Right lobe of liver (tissue), 6 donors: ENCODE results near the gene NKIRAS2. TPM values are rescaled to one million over a fixed set of nuclear protein-coding genes. Genes with fewer than 3 reads are reported as not detected.
A peak's percentile ranks its signal among the peaks of the same experiment; 100 is the strongest.

Experiments
- ATAC-seq, 4 donors: fragments of 200-7000 bp; cut with Tn5 transposase; one replicate each; pipeline ENCODE4 v1.9.1; 2020; ENCODE audit warnings: mild to moderate bottlenecking in 4 of 4, moderate library complexity in 4 of 4
- DNase-seq, 3 donors: peaks; one replicate each; pipeline ENCODE4 v3.0.0-alpha.2; 2020
- H3K27ac ChIP-seq, 3 donors: fragments of 200-600 bp; one replicate each; pipeline ENCODE4 v1.8.0; 2022
- H3K27me3 ChIP-seq, 2 donors: fragments of 200-600 bp; one replicate each; pipeline ENCODE4 v1.8.0; 2022
- H3K36me3 ChIP-seq, 4 donors: fragments of 200-600 bp; sonication (generic) in 1 of 4; one replicate each; pipeline versions ENCODE4 v1.5.1 to v1.8.0; 2017 to 2022; ENCODE audit warnings: control low read depth in 1 of 4
- H3K4me1 ChIP-seq, 4 donors: fragments of 200-600 bp; sonication (generic) in 1 of 4; one replicate each; pipeline versions ENCODE4 v1.5.1 to v1.8.0; 2017 to 2022; ENCODE audit warnings: control low read depth in 1 of 4
- H3K4me3 ChIP-seq, 3 donors: fragments of 200-600 bp; one replicate each; pipeline ENCODE4 v1.8.0; 2022
- H3K9me3 ChIP-seq, 4 donors: fragments of 200-600 bp; sonication (generic) in 1 of 4; one replicate each; pipeline versions ENCODE4 v1.5.1 to v1.8.0; 2017 to 2022; ENCODE audit warnings: control low read depth in 1 of 4
- POLR2A ChIP-seq: fragments of 450-650 bp; IDR thresholded peaks from one replicate; pipeline ENCODE4 v1.6.1; 2017; ENCODE audit warnings: antibody characterized with exemption, mild to moderate bottlenecking
- WGBS: methylation state at CpG from one replicate; pipeline ENCODE4 v1.1.6; 2018; ENCODE audit warnings: low coverage, low lambda C conversion rate; ENCODE audit not compliant: insufficient coverage; ENCODE audit errors: missing lambda C conversion rate; 5-methylcytosine and 5-hydroxymethylcytosine counted together
- intact Hi-C, 2 donors: fragments of 100-400 bp; cut with DNase I; formaldehyde crosslinking; loops; one replicate each; pipeline versions ENCODE4 v1.11.2 to v1.14.1; 2022
- total RNA-seq, 6 experiments: library from RNA; depleted of rRNA in 2 of 6; stranded (reverse); fragments of >200 nt in 2 of 6; fragmentation: NEBNext Ultra II Directional in 3 of 6; extraction: Animal tissue kit (Norgen Biotek cat#: 25700) in 3 of 6; gene quantifications; one replicate each; pipeline versions ENCODE4 v1.1.0 to v1.2.4, GENCODE V29; 2016 to 2023
- TF ChIP-seq, protein P1 (sequence below), 4 donors: fragments of 200-600 bp in 3 of 4; fragments of 450-650 bp in 1 of 4; IDR thresholded peaks; one replicate each; pipeline versions ENCODE4 v1.5.1 to v1.8.0; 2016 to 2022; ENCODE audit warnings: antibody characterized with exemption in 4 of 4, mild to moderate bottlenecking in 2 of 4
- donor health status: DM: no; HTN: yes; CAD: no.
- donor health status: DM: no; HTN: no; CAD: no.
- donor health status: DM: no; HTN: no; CAD: no.
- donor health status: DM: no; HTN: yes; CAD: no.
- donor health status: DM: no; HTN: yes; CAD: no.

Gene NKIRAS2
- total RNA-seq, 6 experiments from 2014 or later = 11.1 to 27.0 (median 12.3) TPM

- no peak for TF ChIP-seq POLR2A
- TF ChIP-seq, protein P1, sequence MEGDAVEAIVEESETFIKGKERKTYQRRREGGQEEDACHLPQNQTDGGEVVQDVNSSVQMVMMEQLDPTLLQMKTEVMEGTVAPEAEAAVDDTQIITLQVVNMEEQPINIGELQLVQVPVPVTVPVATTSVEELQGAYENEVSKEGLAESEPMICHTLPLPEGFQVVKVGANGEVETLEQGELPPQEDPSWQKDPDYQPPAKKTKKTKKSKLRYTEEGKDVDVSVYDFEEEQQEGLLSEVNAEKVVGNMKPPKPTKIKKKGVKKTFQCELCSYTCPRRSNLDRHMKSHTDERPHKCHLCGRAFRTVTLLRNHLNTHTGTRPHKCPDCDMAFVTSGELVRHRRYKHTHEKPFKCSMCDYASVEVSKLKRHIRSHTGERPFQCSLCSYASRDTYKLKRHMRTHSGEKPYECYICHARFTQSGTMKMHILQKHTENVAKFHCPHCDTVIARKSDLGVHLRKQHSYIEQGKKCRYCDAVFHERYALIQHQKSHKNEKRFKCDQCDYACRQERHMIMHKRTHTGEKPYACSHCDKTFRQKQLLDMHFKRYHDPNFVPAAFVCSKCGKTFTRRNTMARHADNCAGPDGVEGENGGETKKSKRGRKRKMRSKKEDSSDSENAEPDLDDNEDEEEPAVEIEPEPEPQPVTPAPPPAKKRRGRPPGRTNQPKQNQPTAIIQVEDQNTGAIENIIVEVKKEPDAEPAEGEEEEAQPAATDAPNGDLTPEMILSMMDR (IDR thresholded peaks at IDR 0.05) = no peak
- Histone ChIP-seq H3K4me1 (peaks cover 0 to 13% (median 5%) of the 10 kb centered on the region in 4 donors), H3K36me3 (peaks cover 16 to 69% (median 30%) of the 10 kb centered on the region in 4 donors), H3K27me3 (no peaks in the 10 kb centered on the region), H3K27ac (no peak overlapping the region), H3K9me3 (no peaks in the 10 kb centered on the region), H3K4me3 (no peak overlapping the region)
- ATAC-seq (no peak), DNase-seq (no peak)
- intact Hi-C loops = no loop called here
- 57% methylated on average over 2 of the region's 2 CpGs for WGBS
These were observed 21.4 kb upstream of the NKIRAS2 start for GRCh38 chr17:41998497-41998896.

GRCh38 chr17:42000413-42001133 lies 19.3 kb upstream of the NKIRAS2 start:
- no peak for TF ChIP-seq POLR2A
- TF ChIP-seq, protein P1 (IDR thresholded peaks at IDR 0.05) = no peak
- intact Hi-C loops = no loop called here
- Histone ChIP-seq H3K27ac (peak overlapping the region in 1 of 3 donors; percentile 5), H3K9me3 (no peaks in the 10 kb centered on the region), H3K4me1 (peaks cover 0 to 23% (median 5%) of the 10 kb centered on the region in 4 donors), H3K36me3 (peaks cover 13 to 53% (median 23%) of the 10 kb centered on the region in 4 donors), H3K27me3 (no peaks in the 10 kb centered on the region), H3K4me3 (no peak overlapping the region)
- ATAC-seq (peak in 3 of 4 donors; percentile 19 to 52 (median 45)), DNase-seq (no peak)
- 61% methylated on average over 3 of the region's 3 CpGs for WGBS

- intact Hi-C loops = no loop called here
- Histone ChIP-seq H3K4me3 (no peak overlapping the region), H3K4me1 (peaks cover 0 to 23% (median 5%) of the 10 kb centered on the region in 4 donors), H3K27ac (no peak overlapping the region), H3K27me3 (no peaks in the 10 kb centered on the region), H3K36me3 (peaks cover 4 to 41% (median 16%) of the 10 kb centered on the region in 4 donors), H3K9me3 (no peaks in the 10 kb centered on the region)
- WGBS = 100% methylated on average over 2 of the region's 2 CpGs
- TF ChIP-seq, protein P1 (IDR thresholded peaks at IDR 0.05) = no peak
- TF ChIP-seq POLR2A = no peak
- DNase-seq (no peak), ATAC-seq (no peak)
These were observed 18.2 kb upstream of the NKIRAS2 start for GRCh38 chr17:42001729-42002128.

DNA sequence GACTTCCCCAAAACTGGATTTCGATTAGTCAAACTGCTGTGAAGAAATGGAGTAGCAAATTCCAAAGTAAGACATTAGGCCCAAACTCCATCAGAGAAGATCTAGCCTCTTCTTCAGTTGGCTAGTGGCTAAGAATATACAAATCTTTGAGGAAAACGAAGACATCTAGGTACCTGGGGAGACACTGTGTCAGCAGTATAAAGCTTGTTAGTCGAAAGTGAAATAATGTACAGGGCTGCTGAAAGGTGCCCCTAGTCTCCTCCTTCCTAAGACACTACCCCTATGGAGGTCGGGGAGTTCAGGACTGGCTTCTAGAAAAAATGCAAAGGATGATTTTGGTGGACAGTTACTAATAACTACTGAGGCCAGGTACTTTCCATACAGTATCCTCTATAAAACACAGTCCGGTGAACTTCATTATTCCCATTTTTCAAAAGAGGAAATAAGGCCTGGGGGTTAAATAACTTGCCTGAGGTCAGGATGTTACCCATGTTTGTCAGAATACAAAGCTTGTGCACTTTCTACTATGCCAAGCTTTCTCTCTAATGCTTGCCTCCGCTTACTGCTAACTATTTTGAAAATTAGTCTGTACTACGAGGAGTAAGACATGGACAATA lies 17.6 kb upstream of the NKIRAS2 start:
- WGBS = 84% methylated on average over 6 of the region's 7 CpGs
- DNase-seq (no peak), ATAC-seq (no peak)
- H3K27me3 ChIP-seq = no peaks in the 10 kb centered on the region
- H3K27ac ChIP-seq = no peak overlapping the region
- no peaks in the 10 kb centered on the region for H3K9me3 ChIP-seq
- no peak overlapping the region for H3K4me3 ChIP-seq
- peaks cover 0 to 23% (median 5%) of the 10 kb centered on the region in 4 donors for H3K4me1 ChIP-seq
- TF ChIP-seq, protein P1 (IDR thresholded peaks at IDR 0.05) = no peak
- TF ChIP-seq POLR2A = no peak
- intact Hi-C loops = no loop called here
- H3K36me3 ChIP-seq = peaks cover 0 to 36% (median 13%) of the 10 kb centered on the region in 4 donors
